GM19351 (cell line): ENCODE results near the gene RPA3.

Source experiments
- ATAC-seq: cut with Tn5 transposase; IDR thresholded peaks from one replicate; pipeline ENCODE4 v1.9.1; 2021; ENCODE audit warnings: mild to moderate bottlenecking, moderate library complexity; ENCODE audit not compliant: unreplicated experiment

The RPA3 gene

GRCh38 chr7:7612519-7612918 is 105.9 kb downstream of the RPA3 start:
- no peak for ATAC-seq

DNA sequence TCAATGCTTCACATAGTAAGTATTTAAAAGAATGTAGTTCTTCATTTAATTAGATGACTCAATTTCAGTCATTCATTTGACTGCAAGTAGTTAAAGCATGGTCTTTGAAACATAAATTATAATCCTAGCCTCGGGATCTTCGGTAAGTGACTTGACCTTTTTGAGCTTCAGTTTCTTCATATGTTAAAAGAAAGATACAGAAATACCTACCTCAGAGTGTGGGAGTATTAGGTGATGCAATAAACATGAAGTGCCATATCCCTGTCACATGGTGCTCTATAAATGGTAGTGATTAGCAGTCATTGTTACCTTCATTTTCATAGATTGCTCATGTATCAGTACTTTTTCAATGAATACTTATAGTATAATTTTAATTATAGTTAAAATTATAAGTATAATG is 109.1 kb downstream of the RPA3 start:
- no peak for ATAC-seq

- ATAC-seq: no peak
These were observed 111.4 kb downstream of the RPA3 start for GRCh38 chr7:7607010-7607409.

DNA sequence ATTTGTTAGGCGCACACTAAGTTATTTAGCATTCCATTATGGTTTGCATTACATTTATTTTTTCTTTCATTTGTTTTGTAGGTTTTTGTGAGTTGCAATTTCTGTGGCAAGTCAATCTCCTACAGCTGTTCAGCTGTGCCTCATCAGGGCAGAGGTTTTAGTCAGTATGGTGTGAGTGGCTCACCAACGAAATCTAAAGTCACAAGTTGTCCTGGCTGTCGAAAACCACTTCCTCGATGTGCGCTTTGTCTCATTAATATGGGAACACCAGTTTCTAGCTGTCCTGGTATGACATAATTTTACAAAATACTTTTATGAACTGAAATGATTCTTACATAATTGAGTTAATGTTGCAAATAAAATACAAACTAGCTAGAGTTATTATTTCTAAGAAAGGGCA is 122.2 kb downstream of the RPA3 start:
- no peak for ATAC-seq

DNA sequence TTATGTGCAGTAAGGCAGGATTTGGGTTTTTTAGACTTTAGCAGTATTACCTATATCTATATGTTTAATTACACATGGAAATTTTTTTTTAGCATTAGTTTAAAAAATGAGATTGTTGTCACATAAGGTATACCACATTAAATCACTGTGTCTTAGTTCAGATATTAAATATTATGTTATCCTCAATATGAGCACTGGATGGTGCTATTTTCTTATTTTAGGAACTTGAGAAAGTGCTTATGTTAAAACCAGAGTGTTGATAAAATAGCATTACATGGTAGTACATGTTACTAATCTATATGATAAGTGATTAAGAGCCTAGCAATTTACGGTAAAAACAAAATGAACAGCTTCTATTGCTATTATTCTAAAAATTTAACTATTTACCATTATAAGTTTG is 123.0 kb downstream of the RPA3 start:
- ATAC-seq: no peak
